NCI-H1092 treated with DMSO at 0.1 percent for 48 hours (cell line): ENCODE measurements around the gene EEF1A2.
"Not testable (repeated sequence)": the region's sequence is repeated elsewhere in the genome, so short reads cannot be mapped to it uniquely, and the experiment has no call there.

Experiments used
- DNase-seq: peaks from one replicate; lab custom pipeline; 2025; lab: John Stamatoyannopoulos, UW

EEF1A2 gene

GRCh38 chr20:63487116-63487764, 11.6 kb downstream of the EEF1A2 start:
- no peak for DNase-seq

DNA sequence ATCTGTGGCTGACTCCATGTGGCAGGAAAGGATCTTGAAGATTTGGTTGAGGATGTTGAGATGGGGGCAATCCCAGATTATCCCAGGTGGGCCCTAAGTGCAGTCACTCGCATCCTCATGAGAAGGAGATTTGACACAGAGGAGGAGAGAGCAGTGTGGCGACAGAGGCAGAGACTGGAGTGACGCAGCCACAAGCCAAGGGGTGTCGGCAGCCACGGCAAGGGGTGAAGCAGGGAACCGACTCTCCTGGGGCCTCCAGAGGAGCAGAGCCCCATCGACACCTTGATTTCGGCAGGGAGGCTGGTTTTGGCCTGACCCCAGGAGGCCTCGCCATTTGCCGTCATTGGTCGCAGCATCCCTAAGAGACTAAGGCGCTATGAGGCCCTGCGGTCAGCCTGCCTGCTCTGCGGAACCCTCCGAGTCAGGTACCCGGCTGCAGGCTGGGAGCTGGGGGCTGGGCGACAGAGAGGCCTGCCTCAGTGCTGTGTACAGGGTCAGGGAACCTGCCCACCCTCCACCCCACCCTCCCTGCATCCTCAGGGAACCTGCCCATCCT, 12.5 kb downstream of the EEF1A2 start:
- DNase-seq, result no peak

DNA sequence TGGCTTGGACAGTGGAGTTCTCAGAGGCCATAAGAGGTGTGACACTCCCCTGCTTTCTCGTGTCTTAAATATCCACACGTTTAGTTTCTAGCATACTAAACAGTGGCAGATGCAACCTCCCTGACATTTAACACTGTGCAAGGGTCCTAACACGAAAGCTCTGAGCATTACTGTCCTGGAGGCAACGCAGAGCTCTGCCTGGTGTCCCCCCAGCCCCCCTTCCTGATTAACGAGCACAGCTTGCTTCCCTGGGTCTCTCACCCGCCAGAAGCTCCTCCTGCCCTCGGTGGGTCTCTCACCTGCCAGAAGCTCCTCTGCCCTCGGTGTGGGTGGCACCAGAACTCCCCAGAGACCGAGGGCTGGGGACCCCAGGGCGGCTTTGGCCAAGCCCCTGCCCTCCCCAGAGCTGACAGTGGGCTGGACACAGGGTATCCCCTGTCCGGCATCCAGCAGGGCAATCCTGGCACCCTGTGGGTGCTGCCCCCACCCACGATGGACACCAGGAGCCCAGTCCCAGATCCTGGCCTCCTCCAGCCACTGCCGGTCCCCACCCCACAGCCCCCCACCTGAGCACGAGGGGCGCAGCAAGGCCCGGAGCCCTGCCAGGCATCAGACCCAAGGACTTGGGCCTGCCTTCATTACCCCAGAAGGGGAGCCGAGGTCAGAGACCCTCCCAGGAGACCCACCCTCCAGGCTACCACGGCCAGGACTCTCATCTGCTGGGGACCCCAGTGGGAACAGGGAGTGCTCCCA, 14.1 kb downstream of the EEF1A2 start:
- DNase-seq, result no peak

GRCh38 chr20:63484236-63484635, 14.6 kb downstream of the EEF1A2 start:
- no peak for DNase-seq

GRCh38 chr20:63483834-63484233, 15.0 kb downstream of the EEF1A2 start:
- DNase-seq, result no peak

DNA sequence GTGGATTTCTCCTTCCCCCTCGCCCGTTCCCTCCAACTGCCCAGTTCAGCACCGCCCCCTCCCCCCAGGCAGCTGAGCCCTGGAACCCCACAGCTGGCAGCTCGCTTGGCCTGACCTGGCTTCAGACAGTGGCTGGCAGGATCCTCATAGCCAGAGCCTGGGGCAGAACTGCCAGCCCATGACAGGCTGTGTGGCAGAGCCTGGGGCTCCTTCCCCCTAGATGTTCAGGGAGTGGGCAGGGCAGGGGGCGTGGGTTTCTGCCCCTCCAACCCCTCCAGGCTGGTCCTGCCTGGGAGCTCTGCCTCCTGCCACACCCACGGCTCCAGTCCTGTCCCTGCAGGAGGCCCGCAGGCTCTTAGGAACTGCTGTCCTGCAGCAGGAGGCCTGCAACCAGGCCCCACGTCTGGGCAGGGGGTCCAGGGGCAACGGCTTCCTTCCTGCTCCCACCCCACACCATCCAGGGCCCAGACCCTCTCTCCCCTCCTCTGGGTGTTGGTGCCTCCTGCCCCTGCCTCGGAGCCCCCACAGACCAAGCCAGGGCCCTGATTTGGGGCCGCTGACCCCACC, 16.8 kb downstream of the EEF1A2 start:
- no peak for DNase-seq

DNA sequence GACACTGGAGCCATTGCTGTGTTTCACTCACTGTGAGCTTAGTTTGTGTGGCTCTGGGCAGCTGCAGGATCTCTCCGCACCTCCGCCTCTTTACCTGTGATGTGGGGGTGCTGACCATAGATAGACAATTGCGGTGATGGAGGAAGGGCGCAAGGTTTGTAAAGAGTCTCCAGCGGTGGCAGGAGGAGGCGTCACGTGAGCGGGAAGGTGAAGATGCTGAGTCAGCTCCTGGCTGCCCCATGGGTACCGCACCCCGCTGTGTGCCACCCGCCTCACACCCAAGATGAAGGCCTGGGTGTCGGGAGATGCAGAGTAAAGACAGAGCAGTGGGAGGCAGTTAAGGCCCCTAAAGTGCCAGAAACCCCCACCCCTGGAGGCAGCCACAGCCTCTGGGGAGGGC, 17.4 kb downstream of the EEF1A2 start:
- no peak for DNase-seq

DNA sequence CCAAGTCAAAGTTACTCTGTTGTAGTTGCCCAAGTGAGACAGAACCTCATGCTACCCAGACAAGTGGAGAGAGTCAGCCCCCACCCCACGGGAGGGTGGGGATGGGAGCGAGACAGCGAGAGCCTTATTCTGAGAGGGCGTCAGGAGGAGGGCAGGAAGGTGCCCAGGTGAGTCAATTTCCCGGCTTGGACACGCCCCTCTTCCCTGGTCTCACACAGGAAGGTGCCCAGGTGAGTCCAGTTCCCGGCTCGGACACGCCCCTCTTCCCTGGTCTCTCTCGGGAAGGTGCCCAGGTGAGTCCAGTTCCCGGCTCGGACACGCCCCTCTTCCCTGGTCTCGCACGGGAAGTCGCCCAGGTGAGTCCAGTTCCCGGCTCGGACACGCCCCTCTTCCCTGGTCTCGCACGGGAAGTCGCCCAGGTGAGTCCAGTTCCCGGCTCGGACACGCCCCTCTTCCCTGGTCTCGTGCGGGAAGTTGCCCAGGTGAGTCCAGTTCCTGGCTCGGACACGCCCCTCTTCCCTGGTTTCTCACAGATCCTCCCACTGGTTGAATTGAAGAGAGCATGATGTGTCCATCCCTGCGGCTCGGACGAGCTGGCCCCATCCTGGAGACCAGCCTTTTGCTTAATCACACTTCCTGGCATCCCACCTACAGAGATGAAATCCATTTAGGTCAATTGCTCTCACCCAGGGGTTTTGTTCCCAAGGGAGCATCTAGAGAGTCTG, 19.0 kb downstream of the EEF1A2 start:
- not testable (repeated sequence) for DNase-seq

DNA sequence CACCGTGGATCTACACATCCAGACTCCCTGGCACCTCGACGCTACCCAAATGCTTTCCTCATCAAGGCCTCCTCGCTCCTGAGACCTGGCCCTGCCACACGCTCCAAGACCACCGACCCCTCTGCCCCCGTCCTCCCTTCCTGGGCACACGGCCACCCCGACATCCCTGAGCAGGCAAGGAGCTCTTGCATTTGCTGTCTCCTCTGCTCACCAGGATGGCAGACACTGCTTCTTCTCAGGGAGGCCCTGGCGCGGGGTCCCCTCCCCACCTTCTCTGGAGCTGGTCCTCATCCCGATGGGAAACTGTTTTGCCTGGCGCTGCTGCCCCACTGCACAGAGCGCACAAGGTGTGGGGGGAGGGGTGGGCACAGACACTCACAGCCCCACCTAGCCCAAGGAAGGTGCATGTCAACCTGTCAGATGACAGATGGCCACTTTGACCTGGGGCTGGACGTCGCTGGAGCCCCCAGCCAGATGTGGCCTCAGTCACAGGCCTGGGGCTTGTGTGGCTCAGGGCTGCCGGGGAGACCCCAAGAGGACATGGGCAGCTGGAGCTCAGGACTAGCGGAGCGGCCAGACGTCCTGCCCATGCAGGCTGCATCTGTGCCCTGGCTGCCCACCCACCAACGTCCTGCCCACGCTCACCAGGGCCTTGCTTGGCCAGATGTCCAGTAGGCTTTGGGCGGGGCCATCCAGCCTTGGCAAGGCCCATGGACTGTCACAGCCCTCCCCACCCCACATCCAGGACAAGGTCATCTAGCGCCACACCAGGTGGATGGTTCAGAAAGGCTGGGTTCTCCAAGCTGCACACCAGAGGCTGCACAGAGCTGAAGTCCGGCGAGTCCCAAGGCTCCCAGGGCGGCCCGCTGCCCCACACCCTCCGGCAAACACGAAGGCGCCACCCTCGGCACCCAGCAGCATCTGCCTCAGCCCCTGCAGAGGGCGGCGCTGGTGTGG, 20.3 kb downstream of the EEF1A2 start:
- no peak for DNase-seq

DNA sequence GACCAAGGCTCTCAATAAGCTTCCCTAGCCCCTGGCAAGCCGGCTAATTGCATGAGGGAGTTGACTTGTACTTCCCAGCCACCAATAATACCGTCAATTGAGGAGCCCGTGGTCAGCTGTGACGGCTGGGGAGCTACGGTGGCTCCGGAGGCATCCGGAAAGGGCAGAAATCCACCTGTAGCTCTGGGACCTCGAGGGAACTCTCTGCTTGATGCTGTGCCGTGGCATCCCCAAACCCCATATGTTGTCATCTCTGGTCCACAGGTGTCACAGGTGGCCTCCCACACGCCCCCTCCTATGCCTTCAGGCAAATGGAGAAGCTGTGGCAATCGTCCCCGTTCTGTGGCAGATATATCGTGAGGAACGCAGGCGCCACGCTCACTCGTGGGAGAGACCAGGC, 20.9 kb downstream of the EEF1A2 start:
- DNase-seq, result no peak

GRCh38 chr20:63477061-63477616, 21.7 kb downstream of the EEF1A2 start:
- no peak for DNase-seq

- DNase-seq, result no peak
These were observed 23.7 kb downstream of the EEF1A2 start for GRCh38 chr20:63475209-63475608.

- DNase-seq, result no peak
These were observed 25.1 kb downstream of the EEF1A2 start for GRCh38 chr20:63473555-63474449.

- DNase-seq, result no peak
These were observed 26.0 kb downstream of the EEF1A2 start for GRCh38 chr20:63472862-63473390.

GRCh38 chr20:63471981-63472831, 26.7 kb downstream of the EEF1A2 start, which contains the start of gene KCNQ2:
TSS of gene KCNQ2 (minus strand) at chr20:63472655. CDS start at chr20:63472463, 192 bp downstream.
- no peak for DNase-seq

GRCh38 chr20:63471717-63471980, 27.2 kb downstream of the EEF1A2 start:
- DNase-seq, result no peak

DNA sequence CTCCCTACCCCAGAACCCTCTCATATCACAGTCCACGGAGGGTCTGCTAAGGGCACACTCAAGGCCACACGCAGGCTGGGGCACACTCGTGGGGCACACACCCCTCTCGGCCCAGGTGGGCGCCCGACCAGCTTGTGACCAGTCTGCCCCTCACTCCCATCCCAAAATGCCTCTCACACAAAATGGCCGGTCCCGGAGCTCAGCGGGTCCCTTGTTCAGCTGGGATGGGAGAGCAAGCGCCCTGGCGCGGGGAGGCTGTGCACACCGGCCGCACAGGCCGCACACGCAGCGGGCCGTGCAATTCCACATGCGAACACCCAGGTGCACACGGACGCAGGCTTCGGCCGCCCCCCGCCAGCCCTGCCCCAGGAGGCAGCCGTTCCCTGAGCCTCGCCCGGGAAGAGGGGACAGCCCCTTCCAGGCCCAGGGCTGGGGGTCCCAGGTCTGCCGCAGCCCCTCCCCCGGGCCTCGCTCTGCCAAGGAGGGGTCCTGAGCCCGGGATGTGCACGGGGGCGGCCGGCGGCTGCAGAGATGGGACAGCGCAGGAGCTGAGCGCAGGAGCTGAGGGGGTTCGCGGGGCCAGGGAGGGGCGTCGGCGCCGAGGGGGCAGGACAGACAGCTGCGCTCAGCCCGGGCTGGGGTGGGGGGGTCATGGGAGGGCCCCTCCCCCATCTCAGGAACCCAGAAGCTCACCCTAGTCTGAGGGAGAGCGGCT, 27.7 kb downstream of the EEF1A2 start:
- no peak for DNase-seq

DNA sequence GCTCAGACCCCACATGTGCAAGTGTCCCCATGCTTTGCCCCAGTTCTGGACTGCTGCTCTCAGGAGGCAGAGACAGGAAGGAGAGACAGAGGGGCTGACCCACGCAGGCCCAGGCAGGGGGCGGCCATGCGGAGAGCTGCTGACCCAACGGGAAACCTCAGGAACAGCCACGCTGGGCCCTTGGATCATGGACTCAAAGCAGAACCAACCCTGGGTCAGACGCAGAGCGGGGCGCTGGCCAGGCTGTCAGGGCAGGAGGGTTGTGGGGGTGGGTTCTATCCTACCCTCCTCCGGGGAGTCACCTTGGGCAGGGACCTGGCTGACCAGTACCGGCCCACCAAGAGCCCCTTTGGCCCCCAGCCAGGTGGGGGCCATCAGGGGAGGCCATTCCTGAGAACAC, 28.5 kb downstream of the EEF1A2 start:
- no peak for DNase-seq
